ES-I3 (cell line): ENCODE data around the gene NCKAP5.

ENCODE experiments used
- H3K36me3 ChIP-seq: 2 replicates; pipeline ENCODE4 v1.6.1; 2013; ENCODE audit warnings: mild to moderate bottlenecking, low read length, control low read depth, moderate library complexity; ENCODE audit not compliant: insufficient read depth
- H3K4me1 ChIP-seq: 2 replicates; pipeline ENCODE4 v1.6.1; 2013; ENCODE audit warnings: mild to moderate bottlenecking, control low read depth, low read length; ENCODE audit not compliant: insufficient read depth
- H3K9ac ChIP-seq: 2 replicates; pipeline ENCODE4 v1.6.1; 2013; ENCODE audit warnings: low read depth, mild to moderate bottlenecking, low read length, moderate library complexity
- H3K9me3 ChIP-seq: 2 replicates; pipeline ENCODE4 v1.6.1; 2013; ENCODE audit warnings: mild to moderate bottlenecking, low read length, moderate library complexity; ENCODE audit not compliant: control insufficient read depth, insufficient read depth

NCKAP5 gene

GRCh38 chr2:133457861-133458260 lies 110.4 kb downstream of the NCKAP5 start:
- H3K36me3 ChIP-seq, result no peaks in the 10 kb centered on the region
- no peaks in the 10 kb centered on the region for H3K9me3 ChIP-seq
- H3K9ac ChIP-seq, result no peak overlapping the region
- no peaks in the 10 kb centered on the region for H3K4me1 ChIP-seq

GRCh38 chr2:133456971-133457370 lies 111.3 kb downstream of the NCKAP5 start:
- Histone ChIP-seq H3K4me1 (no peaks in the 10 kb centered on the region), H3K36me3 (no peaks in the 10 kb centered on the region), H3K9ac (no peak overlapping the region), H3K9me3 (no peaks in the 10 kb centered on the region)

DNA sequence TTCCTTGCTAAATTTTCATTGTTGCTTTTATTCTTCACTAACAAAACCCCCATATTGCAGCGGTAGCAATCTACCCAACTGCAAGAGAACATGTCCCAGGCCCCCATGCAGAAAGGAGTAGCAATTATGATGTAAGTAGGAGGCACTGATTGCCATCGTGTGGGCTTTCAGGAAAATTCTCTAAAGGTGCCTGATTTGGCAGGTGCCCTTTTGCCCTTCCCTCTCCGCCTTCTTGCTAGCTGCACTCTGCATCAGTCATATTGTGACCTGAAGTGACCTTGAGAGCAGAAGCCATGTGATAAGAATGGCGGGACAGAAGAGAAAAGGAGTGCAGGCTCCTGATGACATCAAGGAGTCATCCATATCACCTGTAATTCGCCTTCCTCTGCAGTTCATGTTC lies 112.1 kb downstream of the NCKAP5 start:
- Histone ChIP-seq H3K9me3 (no peaks in the 10 kb centered on the region), H3K9ac (no peak overlapping the region), H3K4me1 (no peaks in the 10 kb centered on the region), H3K36me3 (no peaks in the 10 kb centered on the region)

DNA sequence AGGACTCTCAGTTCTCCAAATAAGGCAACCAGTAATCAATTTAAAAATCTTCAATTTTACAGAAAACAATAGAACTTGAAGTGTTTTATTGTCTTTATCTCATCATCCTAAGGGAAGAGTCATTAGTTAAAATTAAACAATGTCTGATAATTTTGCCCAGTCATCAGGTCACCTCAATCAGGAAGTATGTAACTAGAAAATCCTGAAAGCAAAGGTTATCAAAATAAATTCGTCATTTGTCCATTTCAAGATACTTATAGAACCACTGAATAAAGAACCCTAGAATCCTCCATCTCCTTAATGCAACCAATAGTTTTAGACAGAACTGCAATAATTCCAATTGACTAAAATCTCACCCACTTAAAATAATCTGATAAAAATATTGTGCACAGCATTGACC lies 115.2 kb downstream of the NCKAP5 start:
- Histone ChIP-seq H3K36me3 (no peaks in the 10 kb centered on the region), H3K9me3 (no peaks in the 10 kb centered on the region), H3K9ac (no peak overlapping the region), H3K4me1 (no peaks in the 10 kb centered on the region)

DNA sequence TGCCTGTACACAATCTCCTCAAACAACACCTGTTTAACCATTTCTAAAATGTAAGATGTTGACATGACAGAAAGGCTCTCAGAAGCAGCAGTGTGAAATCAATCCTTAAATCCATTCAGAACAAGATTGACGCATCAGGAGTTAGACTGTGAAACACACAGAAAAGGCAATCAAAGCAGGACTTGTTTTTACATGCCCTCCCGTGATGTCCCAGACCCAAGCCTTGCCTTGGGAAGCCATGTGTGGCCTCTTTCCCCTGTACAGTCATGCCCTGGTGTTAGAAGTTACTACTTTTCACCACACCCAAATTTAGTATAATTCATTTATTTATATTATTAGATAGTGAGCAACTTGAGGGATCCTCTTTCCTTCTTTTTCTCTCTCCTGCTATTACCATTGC lies 115.7 kb downstream of the NCKAP5 start:
- Histone ChIP-seq H3K4me1 (no peaks in the 10 kb centered on the region), H3K9ac (no peak overlapping the region)

GRCh38 chr2:133452146-133452545 lies 116.1 kb downstream of the NCKAP5 start:
- no peaks in the 10 kb centered on the region for H3K36me3 ChIP-seq

More for the DNA sequence above, 115.7 kb downstream of the NCKAP5 start:
- Histone ChIP-seq H3K9me3 (no peaks in the 10 kb centered on the region), H3K36me3 (no peaks in the 10 kb centered on the region)

GRCh38 chr2:133448195-133448594 lies 120.1 kb downstream of the NCKAP5 start:
- no peak overlapping the region for H3K9ac ChIP-seq
- no peaks in the 10 kb centered on the region for H3K36me3 ChIP-seq
- no peaks in the 10 kb centered on the region for H3K9me3 ChIP-seq
- H3K4me1 ChIP-seq, result no peaks in the 10 kb centered on the region

More at GRCh38 chr2:133452146-133452545, 116.1 kb downstream of the NCKAP5 start:
- H3K4me1 ChIP-seq, result no peaks in the 10 kb centered on the region
- H3K9me3 ChIP-seq, result no peaks in the 10 kb centered on the region
- no peak overlapping the region for H3K9ac ChIP-seq

GRCh38 chr2:133447303-133447702 lies 121.0 kb downstream of the NCKAP5 start:
- no peak overlapping the region for H3K9ac ChIP-seq
- H3K36me3 ChIP-seq, result no peaks in the 10 kb centered on the region
- H3K9me3 ChIP-seq, result no peaks in the 10 kb centered on the region
- no peaks in the 10 kb centered on the region for H3K4me1 ChIP-seq

GRCh38 chr2:133444465-133444864 lies 123.8 kb downstream of the NCKAP5 start:
- Histone ChIP-seq H3K4me1 (no peaks in the 10 kb centered on the region), H3K9ac (no peak overlapping the region), H3K36me3 (no peaks in the 10 kb centered on the region), H3K9me3 (no peaks in the 10 kb centered on the region)

DNA sequence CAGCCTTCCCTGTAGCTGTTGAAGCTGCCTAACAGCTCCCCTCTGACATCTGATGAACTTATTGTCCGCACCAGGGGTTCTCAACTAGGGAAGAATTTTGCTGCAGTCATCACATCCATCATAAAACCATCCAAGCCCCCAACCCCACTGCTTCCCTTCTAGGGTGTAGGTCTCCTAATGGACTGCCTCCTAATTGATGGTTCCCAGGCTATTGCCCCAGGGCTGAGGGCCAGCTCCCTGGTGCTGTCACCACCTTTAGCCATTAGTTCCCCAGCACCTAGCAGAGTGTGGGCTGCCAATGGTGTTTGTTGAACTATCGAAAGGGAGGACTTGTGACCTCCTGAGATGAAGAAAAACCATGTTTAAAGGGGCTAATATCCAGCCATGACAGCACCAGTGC lies 125.9 kb downstream of the NCKAP5 start:
- Histone ChIP-seq H3K4me1 (no peaks in the 10 kb centered on the region), H3K9ac (no peak overlapping the region), H3K36me3 (no peaks in the 10 kb centered on the region), H3K9me3 (no peaks in the 10 kb centered on the region)

DNA sequence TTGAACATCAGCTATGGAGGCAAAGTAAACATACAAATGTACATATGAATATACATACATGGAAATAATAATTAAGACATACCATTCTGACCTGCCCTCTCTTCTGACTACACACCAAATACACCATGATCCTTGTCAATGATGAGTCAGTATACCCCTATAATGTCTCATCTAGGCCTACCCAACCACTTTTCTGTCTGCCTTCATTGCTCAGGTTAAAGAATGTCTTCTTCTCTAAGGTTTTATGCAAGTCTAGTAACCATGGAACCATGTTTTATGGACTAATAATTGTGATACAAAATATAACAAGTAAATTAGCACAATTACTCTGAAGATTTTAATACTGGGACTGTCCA lies 128.7 kb downstream of the NCKAP5 start:
- H3K9me3 ChIP-seq, result no peaks in the 10 kb centered on the region
- H3K4me1 ChIP-seq, result no peaks in the 10 kb centered on the region
- no peaks in the 10 kb centered on the region for H3K36me3 ChIP-seq
- H3K9ac ChIP-seq, result no peak overlapping the region

DNA sequence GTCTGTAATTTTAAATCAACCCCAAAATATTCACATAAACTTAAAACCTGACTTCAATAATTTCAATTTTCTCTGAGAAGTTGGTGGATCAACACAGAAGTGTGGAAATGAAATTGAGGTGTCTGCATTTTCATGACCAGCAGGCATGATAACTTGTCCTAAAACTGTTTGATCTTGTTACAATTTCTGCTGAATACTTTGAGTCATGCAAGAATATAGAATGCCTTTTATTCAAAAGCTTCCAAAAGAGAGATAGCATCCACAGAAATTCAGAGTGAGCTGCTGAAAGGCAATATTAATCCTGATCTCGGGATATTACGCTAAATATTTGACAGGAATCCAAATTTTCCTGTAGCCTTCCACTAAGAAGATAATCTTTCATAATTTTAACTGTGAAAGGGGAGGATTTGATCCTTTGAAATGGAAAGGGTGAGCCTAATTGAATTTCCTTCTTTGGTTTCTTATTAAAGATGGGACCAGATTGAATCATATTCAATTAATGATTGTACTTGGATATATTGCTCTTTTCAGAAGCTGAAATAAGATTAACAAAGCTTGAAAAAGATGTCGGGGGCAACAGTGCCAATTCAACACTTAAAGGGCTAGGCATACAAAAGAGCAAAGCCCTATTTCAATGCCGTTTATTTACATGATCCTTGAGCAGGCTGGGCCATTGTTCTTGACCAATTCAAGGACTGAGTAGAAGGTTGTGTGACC lies 129.3 kb downstream of the NCKAP5 start:
- no peaks in the 10 kb centered on the region for H3K36me3 ChIP-seq
- no peak overlapping the region for H3K9ac ChIP-seq
- H3K9me3 ChIP-seq, result no peaks in the 10 kb centered on the region
- no peaks in the 10 kb centered on the region for H3K4me1 ChIP-seq

GRCh38 chr2:133438026-133438425 lies 130.2 kb downstream of the NCKAP5 start:
- no peaks in the 10 kb centered on the region for H3K9me3 ChIP-seq
- H3K9ac ChIP-seq, result no peak overlapping the region
- no peaks in the 10 kb centered on the region for H3K36me3 ChIP-seq
- no peaks in the 10 kb centered on the region for H3K4me1 ChIP-seq

GRCh38 chr2:133437492-133437891 lies 130.8 kb downstream of the NCKAP5 start:
- Histone ChIP-seq H3K36me3 (no peaks in the 10 kb centered on the region), H3K9me3 (no peaks in the 10 kb centered on the region), H3K4me1 (no peaks in the 10 kb centered on the region)

GRCh38 chr2:133434959-133435668 lies 133.1 kb downstream of the NCKAP5 start:
- 0 out of 2 replicates have a peak, but pooled peaks cover 4% of the 10 kb centered on the region for H3K4me1 ChIP-seq
- no peaks in the 10 kb centered on the region for H3K9me3 ChIP-seq
- H3K36me3 ChIP-seq, result no peaks in the 10 kb centered on the region
- H3K9ac ChIP-seq, result no peak overlapping the region

More at GRCh38 chr2:133437492-133437891, 130.8 kb downstream of the NCKAP5 start:
- no peak overlapping the region for H3K9ac ChIP-seq
